Pons (tissue), 1 donor: Measurements from ENCODE around the gene SIPA1.
"Not testable (repeated sequence)": the region's sequence is repeated elsewhere in the genome, so short reads cannot be mapped to it uniquely, and the experiment has no call there.

ENCODE experiments used
- DNase-seq: peaks from one replicate; pipeline ENCODE4 v3.0.0-alpha.2; 2016; ENCODE audit warnings: low spot score

SIPA1 gene

DNA sequence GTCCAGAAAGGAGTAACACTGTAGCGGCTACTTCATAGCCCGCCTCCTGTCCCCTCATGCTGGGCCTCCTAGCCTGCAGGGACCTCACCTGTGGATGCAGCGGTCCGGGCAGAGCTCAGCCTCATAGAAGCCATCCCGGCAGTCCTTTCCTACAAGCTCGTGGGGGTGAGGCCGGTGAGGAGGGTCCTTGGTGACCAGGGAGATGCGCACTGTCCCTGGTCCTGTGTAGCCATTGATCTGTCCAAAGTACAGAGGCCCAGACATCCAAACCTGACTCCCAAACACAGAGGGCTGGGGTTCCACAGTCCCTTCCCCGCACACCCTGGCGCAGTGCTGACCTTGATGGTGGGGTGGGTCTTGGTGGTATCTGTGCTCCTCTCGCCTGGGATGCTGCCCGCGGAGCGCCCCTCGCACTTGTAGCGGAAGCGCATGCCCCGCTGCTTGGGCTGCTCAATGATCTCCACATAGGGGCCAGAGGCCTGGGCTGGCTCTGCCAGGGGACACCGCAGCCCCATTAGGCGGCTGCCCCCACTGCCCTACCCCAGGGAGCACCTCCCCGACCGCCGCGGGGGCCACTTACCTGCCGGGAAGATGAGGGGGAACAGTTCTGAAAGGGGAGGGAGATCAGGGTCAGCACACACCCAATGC lies 23.8 kb downstream of the SIPA1 start:
- DNase-seq = no peak

- DNase-seq = no peak
Measured at GRCh38 chr11:65662247-65662798, 24.4 kb downstream of the SIPA1 start.

DNA sequence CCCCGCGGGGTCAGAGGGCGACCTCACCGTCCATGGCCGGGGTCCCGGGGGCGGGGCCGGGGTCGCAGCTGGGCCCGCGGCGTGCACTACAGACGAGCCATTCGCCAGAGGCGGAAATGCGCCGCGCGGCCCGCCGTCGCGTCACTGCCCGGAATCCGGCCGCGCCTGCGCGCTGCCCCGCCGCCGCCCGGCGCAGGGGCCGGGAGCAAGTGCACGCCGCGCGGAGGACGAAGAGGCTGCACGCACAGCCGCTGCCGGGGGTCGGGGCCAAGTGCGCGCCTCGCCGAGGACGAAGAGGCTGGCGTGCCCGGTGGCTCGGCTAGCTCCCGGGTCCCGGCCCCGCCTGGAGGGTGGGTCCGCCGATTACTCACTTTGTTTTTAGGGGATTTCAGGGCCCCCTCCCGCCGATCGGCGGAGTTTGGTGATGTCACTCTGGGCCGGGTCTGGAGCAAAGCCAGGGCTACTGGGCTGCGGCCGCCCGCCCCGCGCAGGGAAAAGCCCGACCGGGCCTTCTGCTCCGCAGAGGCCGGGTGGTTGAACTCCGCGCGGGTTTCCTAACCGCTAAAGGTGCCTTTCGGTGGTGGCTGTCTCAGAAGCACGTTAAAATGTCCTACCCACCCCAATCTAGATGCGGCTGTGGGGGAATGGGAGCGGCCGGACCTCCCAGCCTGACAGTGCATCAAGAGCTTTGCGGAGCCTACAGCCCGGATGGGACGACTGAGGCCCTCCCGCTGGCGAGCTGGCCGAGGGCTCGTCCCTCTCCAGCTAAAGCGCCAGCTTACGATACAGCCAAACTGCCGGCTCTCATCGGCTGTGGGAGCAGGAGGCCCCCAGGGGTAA lies 25.1 kb downstream of the SIPA1 start, which contains the start of gene RELA:
RELA (minus strand) TSS at position 118 of the 840 bp plus-strand sequence; CDS start at position 34, 84 bp downstream.
- DNase-seq = peak; percentile 90

DNA sequence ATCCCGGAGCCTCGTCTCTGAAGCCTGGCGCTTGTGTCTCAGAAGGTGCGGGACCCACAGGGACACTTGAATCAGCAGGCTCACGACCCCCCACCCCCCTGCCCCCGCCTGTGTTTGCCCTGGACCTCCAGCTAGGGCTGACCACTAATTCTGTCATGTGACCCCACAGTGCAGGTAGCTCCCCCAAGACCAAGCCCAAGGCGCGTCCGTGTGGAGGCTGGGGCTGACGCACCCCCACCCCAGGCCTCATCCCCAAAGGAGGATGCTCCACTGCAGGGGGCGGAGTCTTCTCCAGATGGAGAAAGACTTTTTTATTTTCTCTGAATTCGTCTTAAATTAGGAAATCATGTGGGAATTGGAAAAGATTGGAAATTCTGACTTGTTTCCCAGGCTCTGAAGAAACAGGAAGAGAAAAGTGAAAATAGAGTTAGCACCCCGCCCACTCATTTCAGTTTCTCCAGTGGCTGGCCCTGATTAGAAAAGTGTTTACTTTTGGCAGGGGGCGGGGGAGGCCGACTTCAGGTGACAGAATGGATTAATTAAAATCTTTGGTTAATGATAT lies 25.8 kb downstream of the SIPA1 start:
- peak; percentile 72 for DNase-seq

- DNase-seq = no peak
Measured at GRCh38 chr11:65672180-65672860, 34.4 kb downstream of the SIPA1 start.

GRCh38 chr11:65672982-65673381 lies 35.1 kb downstream of the SIPA1 start:
- no peak for DNase-seq

GRCh38 chr11:65680192-65680743 lies 42.4 kb downstream of the SIPA1 start:
- DNase-seq = no peak

- DNase-seq = not testable (repeated sequence)
Measured at GRCh38 chr11:65683480-65683879, 45.6 kb downstream of the SIPA1 start.

DNA sequence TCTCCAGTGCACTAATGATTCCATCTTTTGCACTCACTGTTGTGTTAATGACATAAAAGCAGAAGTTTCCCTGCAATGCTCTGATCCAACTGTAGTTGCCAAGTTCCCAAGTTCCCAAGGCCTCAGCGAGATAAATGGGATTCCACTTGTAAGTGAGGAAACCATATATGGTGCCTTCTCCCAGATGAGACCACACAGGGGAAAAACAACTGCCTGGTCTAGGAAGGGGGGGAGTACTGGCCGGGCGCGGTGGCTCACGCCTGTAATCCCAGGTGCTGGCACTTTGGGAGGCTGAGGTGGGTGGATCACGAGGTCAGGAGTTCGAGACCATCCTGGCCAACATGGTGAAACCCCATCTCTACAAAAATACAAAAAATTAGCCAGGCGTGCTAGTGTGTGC lies 48.1 kb downstream of the SIPA1 start:
- no peak for DNase-seq

GRCh38 chr11:65691847-65692246 lies 53.9 kb downstream of the SIPA1 start:
- not testable (repeated sequence) for DNase-seq

- no peak for DNase-seq
Measured at GRCh38 chr11:65692367-65692766, 54.5 kb downstream of the SIPA1 start.

DNA sequence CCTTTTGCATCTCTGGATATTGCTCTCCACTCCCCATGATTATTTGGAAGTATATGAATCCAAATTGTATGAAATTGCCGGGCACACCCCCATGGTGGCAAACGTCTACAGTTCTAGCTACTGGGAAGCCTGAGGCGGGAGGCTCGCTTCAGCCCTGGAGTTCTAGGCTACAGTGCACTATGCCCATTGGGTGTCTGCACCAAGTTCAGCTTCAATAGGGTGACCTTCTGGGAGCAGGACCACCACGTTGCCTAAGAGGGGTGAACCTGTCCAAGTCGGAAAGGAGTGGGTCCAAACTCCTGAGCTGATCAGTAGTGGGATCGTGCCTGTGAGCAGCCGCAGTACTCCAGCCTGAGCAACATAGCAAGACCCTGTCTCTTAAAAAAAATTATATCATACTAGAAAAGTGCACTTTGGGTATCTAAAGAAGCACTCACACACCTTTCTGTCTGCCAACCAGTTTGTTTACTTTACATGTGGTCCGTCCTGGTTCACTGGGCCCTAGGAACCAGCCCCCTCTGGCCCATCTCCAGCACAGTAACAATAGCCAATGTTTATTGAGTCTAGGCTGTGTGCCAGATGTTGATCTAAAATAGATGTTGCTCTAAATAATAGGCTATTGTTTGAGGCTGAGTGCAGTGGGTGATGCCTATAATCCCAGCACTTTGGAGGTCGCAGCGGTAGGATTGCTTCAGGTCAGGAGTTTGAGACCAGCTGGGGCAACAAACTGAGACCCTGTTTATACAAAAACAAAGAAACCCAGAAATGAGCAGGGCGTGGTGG lies 57.7 kb downstream of the SIPA1 start:
- peak; percentile 94 for DNase-seq

DNA sequence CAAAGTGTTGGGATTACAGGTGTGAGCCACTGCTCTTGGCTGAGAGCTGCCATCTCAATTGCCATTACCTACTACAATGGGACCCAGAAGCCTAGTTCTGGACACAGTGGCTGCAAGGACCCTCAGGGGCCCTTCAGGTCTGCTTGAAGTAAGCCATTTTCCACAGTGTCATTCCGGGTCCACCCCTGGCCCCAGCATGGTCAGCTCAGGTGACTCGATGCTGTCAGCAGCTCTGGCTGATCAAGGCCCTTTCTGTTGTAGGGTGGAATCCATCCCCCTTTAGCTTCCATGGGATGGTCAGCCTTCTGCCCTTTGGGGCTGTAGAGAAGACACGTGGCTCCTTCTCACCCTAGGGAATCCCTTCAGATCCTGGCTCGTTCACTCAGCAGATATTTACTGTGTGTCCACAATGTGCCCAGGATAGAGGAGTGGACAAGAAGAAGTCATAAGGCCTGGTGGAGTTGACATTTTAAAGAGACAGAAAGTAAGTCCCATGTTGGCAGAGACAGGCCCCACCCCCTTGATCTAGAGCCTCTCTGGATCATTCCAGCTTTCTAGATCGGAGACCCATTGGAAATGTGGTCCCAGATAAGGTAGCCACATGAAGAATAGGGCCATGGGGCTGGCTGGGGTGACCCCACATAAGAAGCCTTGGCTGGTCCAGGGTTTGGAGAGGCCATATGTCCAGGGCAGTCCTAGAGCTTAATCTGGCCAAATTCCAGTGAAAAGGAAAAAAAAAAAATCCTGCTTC lies 59.1 kb downstream of the SIPA1 start:
- no peak for DNase-seq

DNA sequence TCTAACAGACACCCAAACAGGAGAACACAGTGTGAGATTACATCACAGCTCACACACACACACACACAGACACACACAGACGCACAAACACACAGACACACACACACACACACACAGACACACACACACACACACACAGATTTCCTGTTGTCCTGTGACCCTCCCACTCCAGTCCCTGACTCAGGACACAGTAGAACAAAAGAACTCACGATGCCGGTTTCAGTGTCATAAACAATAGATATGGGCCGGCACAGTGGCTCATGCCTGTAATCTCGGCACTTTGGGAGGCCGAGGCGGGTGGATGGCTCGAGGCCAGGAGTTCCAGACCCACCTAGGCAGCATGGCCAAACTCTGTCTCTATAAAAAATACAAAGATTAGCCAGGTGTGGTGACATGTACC lies 60.3 kb downstream of the SIPA1 start:
- no peak for DNase-seq

DNA sequence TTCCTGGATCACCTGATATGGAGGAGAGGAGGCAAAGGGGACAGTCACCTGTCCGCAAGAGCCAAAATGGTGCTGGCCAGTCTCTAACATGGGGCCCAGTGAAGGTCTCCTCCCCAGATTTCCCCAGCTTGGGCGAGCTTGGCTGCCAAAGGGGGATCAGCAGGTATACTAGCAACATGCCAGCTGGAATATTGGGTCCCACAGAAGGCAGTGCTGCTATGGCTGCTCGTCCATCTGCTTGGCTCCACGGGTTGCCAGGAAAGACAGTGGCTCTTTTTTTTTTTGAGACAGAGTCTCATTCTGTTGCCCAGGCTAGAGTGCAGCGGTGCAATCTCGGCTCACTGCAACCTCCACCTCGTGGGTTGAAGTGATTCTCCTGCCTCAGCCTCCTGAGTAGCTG lies 61.4 kb downstream of the SIPA1 start:
- DNase-seq = no peak

DNA sequence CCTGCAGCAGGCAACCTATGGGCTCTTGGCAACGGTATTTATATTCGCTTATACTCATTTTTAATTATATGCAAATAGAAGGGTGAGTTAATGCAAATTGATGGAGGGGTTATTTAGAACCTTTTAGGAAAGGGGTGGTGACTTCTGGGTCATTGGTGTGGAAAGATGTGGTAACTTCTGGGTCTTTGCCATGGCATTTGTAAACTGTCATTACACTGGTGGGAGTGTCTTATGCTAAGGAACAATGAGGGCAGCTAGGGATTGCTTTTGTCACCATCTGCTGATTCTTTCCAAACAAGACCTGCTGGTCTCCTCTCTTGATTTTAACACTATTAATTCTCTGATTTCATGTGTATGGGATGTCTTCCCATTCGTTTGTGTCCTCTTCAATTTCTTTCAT lies 62.5 kb downstream of the SIPA1 start:
- DNase-seq = no peak
